ENCODE data around the gene EPAS1.

DNA sequence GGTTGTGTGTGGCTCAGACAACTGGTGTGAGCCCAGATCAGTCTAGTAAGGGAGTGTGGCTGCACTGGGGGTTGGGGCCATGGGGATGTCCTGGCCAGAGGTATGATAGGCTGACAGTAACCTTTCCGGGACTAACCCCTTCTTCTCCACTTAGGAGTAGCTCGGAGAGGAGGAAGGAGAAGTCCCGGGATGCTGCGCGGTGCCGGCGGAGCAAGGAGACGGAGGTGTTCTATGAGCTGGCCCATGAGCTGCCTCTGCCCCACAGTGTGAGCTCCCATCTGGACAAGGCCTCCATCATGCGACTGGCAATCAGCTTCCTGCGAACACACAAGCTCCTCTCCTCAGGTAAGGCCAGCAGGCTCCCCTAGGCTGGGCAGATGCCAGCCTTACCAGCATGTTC is 49.5 kb downstream of the EPAS1 start:
- TF ChIP-seq, protein P1, sequence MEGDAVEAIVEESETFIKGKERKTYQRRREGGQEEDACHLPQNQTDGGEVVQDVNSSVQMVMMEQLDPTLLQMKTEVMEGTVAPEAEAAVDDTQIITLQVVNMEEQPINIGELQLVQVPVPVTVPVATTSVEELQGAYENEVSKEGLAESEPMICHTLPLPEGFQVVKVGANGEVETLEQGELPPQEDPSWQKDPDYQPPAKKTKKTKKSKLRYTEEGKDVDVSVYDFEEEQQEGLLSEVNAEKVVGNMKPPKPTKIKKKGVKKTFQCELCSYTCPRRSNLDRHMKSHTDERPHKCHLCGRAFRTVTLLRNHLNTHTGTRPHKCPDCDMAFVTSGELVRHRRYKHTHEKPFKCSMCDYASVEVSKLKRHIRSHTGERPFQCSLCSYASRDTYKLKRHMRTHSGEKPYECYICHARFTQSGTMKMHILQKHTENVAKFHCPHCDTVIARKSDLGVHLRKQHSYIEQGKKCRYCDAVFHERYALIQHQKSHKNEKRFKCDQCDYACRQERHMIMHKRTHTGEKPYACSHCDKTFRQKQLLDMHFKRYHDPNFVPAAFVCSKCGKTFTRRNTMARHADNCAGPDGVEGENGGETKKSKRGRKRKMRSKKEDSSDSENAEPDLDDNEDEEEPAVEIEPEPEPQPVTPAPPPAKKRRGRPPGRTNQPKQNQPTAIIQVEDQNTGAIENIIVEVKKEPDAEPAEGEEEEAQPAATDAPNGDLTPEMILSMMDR (IDR thresholded peaks at IDR 0.05): no peak
- TF ChIP-seq POLR2A (IDR thresholded peaks at IDR 0.05): no peak

All from heart left ventricle (tissue), 13 donors.